Measurements from ENCODE around the gene IFI35.
"Not testable (repeated sequence)": the region's sequence is repeated elsewhere in the genome, so short reads cannot be mapped to it uniquely, and the experiment has no call there.

IFI35 gene

DNA sequence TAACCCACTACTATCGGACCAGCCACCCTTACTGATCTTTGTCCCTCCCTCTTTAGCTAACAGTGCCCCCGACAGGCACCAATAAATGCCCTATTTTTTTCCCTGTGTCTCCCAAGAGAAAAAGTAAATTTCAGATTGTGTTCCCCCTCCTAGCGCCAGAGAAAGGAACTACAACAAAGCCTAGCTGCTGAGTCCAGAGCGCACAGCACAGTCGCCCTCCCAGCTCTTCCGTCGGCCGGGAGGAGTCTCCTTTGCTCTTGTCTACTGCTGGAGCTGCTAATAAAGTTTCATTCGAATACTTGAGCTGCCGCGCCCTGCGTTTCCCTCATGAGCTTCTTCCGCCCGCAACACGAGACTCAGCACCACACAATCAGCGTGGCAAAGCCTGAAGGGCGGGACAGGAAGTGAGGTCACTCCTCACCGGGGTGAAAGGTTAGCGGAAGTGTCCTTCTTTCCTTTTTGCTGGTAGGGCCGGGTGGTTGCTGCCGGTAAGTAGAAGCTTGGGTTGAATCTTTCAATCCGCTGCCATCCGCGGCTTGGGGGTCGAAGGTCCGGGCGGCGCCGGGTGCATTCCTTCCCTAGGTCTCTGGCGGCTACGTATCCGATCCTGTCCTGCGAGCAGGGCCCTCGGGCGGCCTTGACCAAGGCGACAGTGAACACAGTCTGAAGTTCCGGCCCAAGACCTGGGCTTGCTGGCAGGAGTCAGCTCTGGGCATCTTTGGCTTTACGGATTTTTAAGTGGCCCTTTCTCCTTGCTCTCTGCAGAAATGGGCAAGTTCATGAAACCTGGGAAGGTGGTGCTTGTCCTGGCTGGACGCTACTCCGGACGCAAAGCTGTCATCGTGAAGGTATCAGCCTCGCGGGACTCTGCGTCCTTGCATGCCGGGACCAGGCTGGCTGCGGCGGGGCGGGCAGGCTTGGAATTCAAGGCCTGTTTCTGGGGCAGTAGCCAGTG, 8.3 kb upstream of the IFI35 start, which contains the start of gene RPL27:
Gene RPL27, plus strand, starts transcription at position 436 of the 955 bp plus-strand sequence. Its CDS starts 332 bp downstream, at position 768.
- DNase-seq = peak; percentile 89 to 97

DNA sequence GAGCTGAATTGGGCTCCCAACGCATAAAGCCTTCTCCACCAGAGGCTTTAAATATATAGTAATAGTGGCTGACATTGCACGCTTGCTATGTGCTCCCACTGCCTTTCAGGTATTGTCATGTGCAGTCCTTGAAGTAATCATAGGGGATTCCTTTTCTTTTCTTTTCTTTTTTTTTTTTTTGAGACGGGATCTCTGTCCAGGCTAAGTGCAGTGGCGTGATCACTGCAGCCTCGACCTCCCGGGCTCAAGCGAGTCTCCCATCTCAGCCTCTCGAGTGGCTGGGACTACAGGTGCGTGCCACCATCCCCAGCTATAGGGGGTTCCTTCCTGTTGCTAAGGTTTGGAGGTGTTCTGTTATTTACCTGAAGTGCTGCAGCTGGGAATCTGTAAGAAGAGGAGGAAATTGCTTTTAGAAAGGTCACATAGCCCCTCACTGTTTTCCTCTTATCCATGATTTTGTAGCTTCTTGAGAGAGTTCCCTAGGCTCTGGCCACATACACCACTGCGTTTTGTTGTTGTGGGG, 7.5 kb upstream of the IFI35 start:
- DNase-seq = no peak

DNA sequence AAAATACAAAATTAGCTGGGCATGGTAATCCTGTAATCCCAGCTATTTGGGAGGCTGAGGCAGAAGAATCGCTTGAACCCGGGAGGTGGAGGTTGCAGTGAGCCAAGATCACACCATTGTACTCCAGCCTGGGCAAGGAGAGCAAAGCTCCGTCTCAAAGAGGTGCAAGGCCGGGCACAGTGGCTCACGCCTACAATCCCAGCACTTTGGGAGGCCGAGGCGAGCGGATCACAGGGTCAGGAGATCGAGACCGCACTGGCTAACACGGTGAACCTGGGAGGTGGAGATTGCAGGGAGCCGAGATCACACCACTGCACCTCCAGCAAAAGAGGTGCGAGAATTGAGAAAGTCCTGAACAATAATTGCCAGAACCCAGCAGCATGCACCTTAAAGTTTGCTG, 5.7 kb upstream of the IFI35 start:
- DNase-seq = not testable (repeated sequence)

DNA sequence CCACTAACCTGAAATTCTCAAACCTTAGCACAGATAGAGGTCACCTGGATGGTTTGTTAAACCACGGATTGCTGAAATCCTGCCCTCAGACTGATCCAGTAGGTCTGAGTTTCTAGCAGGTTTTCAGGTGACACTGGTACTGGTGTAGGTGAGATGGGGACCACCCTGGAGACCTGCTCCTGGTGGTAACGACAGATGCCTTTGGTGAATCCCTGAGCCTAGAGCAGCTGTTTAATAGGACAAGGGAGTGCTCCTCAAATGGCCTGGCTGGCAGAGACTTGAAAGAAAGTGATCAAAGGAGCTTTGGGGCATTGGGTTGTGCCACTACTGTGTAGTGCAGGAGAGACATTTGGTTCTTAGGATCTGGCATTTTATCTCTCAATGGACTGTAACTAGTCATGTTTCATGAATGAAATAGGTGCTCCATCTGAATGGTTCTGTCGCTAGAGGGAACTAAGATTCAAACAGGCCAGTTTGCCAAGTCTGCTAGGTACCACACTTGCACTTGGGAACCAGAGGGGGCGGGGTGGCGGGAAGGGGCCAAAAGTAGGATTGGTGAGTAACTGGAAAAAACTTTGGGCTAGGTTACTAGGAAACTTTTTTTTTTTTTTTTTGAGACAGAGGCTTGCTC, 2.9 kb upstream of the IFI35 start:
- DNase-seq = no peak

DNA sequence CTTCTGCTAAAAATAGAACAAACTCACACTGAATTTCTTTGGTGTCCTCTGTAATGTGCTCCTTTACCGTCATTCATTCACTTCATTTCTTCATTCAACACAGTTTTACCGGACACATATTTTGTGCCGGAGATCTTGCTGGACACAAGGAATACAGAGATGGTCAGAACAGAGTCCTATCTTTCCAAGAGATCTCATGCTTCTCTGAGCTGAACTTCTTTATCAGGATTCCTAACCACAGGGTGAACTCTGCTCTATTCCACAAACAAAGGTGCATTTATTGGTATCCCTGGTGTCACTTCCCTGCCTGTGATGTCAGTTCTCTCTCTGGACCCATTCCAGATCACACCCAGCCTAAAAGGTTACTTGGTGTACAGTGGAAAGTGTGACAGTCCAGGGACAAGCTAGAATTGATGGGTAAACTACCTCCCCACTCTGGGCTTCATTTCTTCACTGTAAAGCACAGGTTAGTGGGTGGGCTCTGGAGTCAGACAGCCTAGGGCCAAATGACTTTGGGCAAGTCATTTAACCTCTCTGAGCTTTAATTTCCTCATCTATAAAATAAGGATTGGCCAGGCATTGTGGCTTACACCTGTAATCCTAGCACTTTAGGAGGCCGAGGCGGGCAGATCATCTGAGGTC, 4.2 kb downstream of the IFI35 start:
- no peak for DNase-seq

DNA sequence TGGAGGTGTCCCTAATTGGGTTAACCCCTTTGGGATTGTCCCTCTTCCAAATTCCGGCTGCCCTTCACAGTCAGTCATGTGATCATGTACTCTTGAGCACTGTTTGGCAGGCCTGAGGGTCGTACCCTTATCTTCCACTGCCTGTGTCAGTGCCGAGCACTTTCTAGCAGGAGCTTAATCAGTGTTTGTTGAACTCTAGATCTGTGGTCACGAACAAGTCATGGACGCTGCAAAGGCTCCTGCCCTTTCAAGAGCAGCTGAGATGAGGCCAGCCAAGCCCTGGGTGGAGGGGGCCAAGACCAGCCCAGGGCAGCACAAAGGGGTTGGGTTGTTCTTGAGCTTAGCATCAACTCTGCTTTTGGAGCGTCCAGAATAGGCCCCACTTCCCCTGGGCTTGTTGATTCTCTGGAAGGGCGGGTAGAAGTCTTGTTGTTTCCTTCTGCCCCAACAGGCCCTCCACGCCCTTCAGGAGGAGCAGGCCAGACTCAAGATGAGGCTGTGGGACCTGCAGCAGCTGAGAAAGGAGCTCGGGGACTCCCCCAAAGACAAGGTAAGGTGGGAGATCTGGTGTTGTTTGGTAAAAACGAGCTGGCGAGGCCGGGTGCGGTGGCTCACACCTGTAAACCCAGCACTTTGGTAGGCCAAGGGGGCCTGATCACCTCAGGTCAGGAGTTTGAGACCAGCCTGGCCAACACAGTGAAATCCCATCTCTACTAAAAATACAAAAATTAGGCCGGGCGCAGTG, 5.3 kb downstream of the IFI35 start:
- no peak for DNase-seq

DNA sequence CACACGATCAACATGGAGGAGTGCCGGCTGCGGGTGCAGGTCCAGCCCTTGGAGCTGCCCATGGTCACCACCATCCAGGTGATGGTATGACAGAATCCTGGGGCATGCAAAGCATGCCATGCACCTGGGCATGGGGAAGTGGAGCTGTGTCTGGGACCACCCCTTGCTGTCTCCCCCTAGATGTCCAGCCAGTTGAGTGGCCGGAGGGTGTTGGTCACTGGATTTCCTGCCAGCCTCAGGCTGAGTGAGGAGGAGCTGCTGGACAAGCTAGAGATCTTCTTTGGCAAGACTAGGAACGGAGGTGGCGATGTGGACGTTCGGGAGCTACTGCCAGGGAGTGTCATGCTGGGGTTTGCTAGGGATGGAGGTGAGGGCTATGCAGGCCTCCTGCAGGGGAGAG, 6.7 kb downstream of the IFI35 start:
- DNase-seq = no peak

DNA sequence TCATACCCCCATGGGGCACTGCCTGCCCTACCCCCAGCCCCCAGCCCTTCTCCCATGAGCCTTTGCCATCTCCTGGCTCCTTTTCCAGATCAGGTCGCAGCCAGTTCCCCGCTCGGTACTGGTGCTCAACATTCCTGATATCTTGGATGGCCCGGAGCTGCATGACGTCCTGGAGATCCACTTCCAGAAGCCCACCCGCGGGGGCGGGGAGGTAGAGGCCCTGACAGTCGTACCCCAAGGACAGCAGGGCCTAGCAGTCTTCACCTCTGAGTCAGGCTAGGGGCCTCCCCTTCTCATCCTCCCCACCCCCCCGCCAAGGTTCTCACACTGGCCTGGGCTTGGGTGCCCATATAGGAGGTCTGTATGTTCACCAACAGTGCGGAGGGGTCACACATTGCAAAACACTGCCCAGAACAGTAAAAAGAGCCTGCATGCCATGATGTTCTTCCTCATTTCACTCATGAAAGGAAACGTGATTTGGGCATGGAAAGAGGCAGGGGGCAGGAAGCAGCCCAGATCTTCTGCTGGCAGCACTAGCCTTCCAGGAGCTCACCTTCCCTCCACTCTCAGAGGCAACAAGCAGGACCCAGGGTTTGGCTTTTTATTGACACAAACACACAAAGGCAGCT, 7.5 kb downstream of the IFI35 start:
- DNase-seq = no peak

DNA sequence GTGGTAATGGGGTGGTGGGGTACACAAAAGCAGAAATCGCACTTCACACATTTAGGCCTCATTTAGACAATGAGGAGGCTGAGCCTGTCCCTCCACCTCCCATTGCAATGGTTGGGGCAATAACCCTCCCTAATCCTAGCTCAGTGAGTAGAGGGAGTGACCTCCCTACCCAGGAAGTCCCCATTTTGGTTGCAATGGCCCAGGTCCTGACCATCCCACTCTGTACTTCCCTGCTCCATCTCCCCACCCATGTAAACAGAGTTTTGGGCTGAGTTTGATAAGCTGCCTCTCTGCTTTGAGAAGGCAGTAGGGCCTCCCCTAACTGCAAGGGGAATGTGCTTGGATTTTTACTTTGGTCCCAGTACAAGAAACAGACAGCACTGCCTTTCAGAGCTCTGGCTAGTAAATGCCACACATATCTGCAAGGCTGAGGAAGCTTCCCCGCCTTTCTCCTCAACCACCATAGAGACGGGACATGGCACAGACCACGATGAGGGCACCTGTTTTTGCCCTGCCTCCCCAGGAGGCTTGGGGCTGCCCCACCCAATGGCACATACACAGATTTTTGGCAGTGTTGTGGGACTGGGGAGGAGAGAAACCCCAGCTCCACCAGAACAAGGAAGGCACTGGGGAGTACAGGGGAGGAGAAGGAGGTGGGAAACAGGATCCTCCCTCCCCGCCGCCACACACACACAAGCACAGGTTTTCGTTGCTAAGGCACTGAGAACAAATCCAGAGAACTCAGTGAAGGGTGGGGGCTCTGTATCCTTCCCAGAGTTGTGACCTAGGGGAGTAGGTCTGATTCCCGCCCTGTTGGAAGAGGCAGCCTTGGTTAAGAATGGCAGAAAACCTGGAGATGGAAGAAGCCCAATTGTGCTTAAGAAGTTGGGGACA, 8.3 kb downstream of the IFI35 start:
- no peak for DNase-seq

DNA sequence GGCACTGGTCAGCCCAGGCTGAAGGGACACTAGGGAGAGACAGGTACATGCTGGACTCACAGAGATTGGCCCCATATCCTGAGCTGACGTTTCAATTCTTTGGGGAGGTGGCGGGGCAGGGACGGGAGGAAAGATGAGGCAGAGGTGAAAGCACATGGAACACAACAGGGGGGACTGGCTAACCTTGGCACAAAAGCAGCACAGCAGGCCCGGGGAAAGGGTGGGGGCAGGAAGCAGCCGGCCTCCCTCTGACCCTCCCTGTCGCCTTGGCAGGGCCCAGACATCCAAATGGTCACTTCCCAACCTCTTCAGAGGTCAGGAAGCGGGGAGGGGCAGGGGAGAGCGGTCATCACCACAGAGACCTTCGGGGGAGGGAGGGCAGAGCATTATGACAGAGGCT, 9.0 kb downstream of the IFI35 start:
- no peak for DNase-seq

DNA sequence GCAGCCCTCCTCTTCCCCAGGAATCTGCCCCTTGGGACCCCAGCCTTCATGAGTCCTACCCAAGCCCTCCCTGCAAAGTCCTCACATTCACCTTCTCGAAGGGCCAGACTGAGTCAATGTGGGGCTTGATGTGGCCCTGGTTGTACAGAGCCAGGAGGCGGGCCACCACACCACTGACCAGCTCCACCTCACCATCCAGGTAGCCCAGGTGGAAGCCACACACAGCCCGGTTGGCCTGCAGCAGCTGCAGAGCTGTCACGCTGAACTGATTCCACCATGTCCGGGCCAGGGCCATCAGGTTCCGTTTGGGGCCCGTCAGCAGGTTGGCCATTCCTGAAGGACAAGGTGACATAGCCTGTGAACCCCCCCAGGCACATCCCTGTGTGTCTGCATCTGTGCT, 9.6 kb downstream of the IFI35 start:
- no peak for DNase-seq

DNA sequence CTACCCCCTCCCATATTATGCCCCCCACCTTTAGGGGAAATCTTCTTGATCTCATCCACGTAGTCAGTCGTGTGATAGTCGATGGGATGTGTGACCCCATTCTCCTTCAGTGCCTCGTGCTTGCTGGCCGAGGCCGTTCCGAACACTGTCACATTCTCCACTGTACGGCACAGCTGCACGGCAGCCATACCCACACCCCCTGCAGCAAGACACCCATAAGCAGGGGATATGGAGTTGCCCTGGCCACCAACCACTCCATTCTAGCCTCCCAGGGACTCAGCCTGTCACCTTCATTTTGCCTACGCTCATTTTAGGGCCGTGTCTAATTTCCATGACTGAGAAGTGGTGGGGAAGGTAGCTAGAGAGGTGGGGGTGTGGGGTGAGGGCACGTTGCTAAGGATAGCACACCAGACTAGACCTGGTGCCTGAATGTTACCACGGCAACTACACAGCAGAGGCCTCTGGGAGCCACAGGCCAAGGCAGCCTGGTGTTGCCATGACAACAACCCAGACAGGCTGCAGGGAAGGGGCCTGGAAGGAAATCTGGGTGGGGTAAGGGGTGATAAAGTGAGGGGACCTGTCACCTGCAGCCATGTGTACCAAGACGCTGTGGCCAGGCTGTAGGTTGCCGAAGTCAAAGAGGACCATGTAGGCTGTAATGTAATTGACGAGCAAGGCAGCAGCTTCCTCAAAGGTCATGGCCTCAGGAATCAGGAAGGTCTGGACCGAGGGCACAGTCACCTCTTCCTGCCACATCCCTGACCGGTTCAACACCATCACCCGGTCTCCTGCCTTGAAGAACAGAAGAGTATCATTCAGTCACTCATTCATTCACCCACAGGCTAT, 11.6 kb downstream of the IFI35 start:
- no peak for DNase-seq

DNA sequence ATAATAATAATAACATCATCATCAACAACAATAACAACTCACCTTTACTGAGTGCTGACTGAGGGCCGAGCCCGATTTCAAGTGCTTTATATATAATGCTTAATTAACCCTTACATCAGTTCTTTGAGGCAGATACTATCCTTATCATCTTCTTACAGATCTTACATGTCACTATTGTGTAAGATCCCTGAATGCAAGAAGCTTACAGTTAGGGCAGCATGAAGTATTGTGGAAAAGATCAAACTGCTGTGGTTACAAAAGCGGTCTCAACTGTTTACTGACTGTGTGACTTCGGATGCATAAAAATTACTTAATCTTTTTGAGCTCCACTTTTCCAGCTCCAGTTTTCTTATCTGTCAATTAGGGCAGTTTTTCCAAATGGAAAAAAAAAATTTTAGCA, 12.3 kb downstream of the IFI35 start:
- DNase-seq = no peak

DNA sequence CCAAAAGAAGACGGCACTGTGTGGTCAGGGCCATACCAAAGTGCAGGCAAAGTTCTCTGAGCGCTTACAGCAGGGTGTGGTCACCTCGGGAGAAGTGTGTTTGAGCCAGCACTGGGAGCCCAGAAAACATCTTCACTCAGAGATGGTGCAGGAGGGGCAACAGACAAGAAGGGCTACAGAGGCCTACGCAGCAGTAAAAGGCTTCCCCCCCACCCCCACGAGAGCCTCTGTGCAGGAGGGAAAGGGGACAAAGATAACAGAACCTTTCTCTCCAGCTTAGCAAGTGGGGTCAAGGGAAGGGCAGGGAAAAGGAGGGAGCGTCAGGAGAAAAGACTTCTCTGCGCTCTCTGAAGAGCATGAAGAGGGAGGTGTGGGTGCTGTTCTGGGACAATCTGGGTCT, 12.8 kb downstream of the IFI35 start:
- no peak for DNase-seq

DNA sequence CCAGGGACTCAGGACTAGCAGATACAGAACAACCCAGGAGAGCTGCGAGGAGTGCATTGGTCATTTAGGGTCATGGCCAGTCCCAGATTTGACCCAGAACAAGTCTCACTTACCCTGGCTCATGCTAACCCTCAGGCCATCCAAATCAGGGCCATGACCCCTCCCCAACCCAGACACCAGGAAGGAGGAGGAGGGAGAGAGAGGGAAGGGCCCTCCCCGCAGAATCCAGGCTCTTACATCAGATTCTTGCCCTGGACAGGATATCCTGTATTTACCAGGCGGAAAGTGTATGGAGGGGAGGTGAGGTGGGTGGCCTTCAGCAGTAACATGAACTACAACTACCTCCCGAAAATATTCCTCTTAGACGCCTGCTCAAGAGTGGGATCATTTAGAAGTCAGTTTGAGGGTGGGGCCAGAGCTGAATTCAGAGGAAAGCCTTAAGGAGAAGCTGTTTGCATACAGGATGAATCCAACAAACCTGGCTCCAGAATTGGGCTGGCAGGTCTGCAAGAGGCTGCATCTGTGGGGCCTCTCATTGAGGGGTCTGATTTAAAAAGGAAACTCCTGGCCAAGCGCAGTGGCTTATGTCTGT, 13.5 kb downstream of the IFI35 start:
- DNase-seq = no peak

DNA sequence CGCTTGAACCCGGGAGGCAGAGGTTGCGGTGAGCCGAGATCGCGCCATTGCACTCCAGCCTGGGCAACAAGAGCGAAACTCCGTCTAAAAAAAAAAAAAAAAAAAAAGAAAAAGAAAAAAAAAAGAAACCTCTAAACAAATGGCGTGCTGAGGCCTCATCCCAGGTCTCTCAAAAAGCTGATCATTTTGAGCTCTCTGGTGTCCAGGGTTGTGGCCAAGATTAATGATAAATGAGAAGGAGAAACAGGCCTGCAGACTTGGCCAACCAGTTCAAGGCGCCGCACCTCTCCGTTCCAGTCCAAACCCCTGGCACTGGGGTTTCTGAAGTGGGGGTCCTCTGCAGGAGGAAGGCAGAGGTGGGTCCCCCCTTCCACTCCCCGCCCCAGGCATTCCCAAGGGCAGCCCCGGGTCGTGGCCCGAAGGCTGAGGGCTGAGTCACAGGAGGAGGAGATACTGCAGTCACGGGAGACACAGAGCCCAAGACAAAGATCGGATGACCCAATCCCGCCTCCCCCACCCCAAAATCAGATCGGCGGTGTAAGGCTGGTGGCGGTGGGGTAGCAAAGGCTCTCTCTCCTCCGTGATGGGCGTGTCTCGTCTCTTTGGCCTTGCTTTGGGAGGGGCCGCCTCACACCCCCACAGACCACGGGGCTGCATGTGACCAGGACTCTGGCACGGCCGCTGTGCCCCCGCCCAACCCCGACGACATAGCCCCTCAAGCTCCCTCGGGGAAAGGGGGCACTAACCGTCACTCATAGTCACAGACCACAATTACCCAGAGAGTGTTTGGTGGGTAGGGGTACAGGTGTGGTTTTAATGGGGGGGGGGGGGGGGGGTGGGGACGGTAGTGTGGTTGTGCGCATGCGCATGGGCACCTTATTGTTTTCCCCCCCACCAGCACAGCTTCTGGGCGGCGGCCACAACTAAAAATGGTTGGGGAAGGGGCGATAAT, 14.5 kb downstream of the IFI35 start:
- DNase-seq = no peak

DNA sequence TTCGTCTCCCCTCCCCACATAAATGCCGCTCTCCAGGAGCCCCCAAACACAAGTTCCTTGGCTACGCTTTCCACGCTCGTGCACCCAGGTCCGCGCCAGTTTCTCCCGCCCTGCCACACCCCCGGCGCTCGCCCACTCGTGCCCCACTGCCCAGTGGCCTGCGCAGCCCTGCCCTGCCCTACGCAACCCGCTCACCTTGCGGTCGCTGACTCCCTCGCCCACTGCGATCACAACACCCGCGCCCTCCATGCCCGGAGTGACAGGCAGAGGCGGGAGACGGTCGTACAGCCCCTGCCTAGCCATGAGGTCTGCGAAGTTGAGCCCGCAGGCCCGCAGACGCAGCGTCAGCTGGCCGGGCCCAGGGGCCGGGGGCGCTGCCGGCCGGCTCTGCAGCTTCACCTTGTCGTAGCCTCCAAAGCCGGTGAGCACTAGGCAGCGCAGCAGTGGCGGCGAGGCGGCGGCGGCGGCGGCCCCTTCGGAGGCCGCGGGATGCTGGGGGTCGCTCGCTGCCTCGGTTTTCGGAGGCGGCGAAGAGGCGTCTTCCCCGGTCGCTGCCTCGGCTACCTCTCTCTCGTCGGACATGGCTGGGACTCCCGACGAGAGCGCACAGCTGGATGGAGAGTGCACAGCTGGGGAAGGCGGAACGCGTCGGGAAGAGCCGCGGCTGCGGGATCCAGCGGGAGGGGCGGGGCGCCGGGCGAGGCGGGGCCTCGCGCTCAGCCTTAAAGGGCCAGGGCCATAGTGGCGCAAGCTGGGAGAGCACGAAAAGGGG, 15.3 kb downstream of the IFI35 start, which contains the start of gene VAT1:
Gene VAT1, minus strand, starts transcription at position 645 of the 772 bp plus-strand sequence. Its CDS starts 63 bp downstream, at position 582.
- no peak for DNase-seq
